WTC11 (cell line): ENCODE data around the gene RAB22A.

Source experiments
- GABPB1 ChIP-seq: sonication (generic); formaldehyde crosslinking; IDR thresholded peaks from 2 replicates; pipeline ENCODE4 v1.8.1; 2023; ENCODE audit warnings: mild to moderate bottlenecking, missing genetic modification reagents
- SP1 ChIP-seq: sonication (generic); formaldehyde crosslinking; conservative IDR thresholded peaks from 2 replicates; pipeline ENCODE4 v1.8.1; 2022; ENCODE audit warnings: missing genetic modification reagents
- TCF7 ChIP-seq: sonication (generic); formaldehyde crosslinking; IDR thresholded peaks from 2 replicates; pipeline ENCODE4 v1.8.0; 2022; ENCODE audit warnings: mild to moderate bottlenecking, low read depth, missing genetic modification reagents, moderate library complexity
- TP53 ChIP-seq: sonication (generic); formaldehyde crosslinking; IDR thresholded peaks from 2 replicates; pipeline ENCODE4 v1.8.1; 2023; ENCODE audit warnings: mild to moderate bottlenecking, missing genetic modification reagents
- ZNF121 ChIP-seq: sonication (generic); formaldehyde crosslinking; IDR thresholded peaks from 2 replicates; pipeline ENCODE4 v1.8.0; 2023; ENCODE audit warnings: missing genetic modification reagents
- ZNF416 ChIP-seq: fragments of 250-450 bp; sonication (Bioruptor Pico); IDR thresholded peaks from 2 replicates; pipeline ENCODE4 v1.9.0; 2021; ENCODE audit warnings: mild to moderate bottlenecking, inconsistent platforms
- TF ChIP-seq, protein P1 (sequence below): fragments of 200-600 bp; IDR thresholded peaks from 2 replicates; pipeline ENCODE4 v1.8.0; 2022; ENCODE audit warnings: antibody characterized with exemption
- TF ChIP-seq, protein P2 (sequence below): sonication (generic); formaldehyde crosslinking; IDR thresholded peaks from 2 replicates; pipeline ENCODE4 v1.8.1; 2023; ENCODE audit warnings: mild to moderate bottlenecking, missing genetic modification reagents
- TF ChIP-seq, protein P3 (sequence below): sonication (generic); formaldehyde crosslinking; IDR thresholded peaks from 2 replicates; pipeline ENCODE4 v1.8.0; 2022; ENCODE audit warnings: mild to moderate bottlenecking, missing genetic modification reagents
- TF ChIP-seq, protein P4 (sequence below): sonication (generic); formaldehyde crosslinking; conservative IDR thresholded peaks from 2 replicates; pipeline ENCODE4 v1.8.1; 2022; ENCODE audit warnings: mild to moderate bottlenecking, missing genetic modification reagents

DNA sequence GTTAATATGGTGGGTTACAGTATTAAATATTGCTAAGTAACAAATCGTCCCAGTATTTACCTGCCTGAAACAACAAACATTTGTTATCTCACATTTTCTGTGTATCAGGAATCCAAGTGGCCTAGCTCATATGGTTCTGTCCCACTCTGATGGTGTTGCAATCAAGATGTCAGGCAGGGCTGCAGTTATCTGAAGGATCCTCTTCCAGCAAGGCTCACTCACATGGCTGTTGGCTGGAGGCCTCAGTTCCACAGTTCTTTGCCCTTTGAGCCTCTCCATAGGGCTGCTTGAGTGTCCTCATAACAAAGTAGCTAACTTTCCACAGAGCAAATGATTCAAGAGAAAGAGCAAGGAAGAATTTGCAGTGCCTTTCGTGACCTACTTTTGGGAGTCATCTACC is 17.7 kb downstream of the RAB22A start:
- TF ChIP-seq, protein P1, sequence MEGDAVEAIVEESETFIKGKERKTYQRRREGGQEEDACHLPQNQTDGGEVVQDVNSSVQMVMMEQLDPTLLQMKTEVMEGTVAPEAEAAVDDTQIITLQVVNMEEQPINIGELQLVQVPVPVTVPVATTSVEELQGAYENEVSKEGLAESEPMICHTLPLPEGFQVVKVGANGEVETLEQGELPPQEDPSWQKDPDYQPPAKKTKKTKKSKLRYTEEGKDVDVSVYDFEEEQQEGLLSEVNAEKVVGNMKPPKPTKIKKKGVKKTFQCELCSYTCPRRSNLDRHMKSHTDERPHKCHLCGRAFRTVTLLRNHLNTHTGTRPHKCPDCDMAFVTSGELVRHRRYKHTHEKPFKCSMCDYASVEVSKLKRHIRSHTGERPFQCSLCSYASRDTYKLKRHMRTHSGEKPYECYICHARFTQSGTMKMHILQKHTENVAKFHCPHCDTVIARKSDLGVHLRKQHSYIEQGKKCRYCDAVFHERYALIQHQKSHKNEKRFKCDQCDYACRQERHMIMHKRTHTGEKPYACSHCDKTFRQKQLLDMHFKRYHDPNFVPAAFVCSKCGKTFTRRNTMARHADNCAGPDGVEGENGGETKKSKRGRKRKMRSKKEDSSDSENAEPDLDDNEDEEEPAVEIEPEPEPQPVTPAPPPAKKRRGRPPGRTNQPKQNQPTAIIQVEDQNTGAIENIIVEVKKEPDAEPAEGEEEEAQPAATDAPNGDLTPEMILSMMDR = no peak
- TF ChIP-seq ZNF416 (CRISPR knock-in tag) = no peak
- no peak for TF ChIP-seq TCF7 (CRISPR knock-in tag)
- no peak for TF ChIP-seq SP1
- TF ChIP-seq, protein P2, sequence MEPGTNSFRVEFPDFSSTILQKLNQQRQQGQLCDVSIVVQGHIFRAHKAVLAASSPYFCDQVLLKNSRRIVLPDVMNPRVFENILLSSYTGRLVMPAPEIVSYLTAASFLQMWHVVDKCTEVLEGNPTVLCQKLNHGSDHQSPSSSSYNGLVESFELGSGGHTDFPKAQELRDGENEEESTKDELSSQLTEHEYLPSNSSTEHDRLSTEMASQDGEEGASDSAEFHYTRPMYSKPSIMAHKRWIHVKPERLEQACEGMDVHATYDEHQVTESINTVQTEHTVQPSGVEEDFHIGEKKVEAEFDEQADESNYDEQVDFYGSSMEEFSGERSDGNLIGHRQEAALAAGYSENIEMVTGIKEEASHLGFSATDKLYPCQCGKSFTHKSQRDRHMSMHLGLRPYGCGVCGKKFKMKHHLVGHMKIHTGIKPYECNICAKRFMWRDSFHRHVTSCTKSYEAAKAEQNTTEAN (CRISPR knock-in tag) = no peak
- TF ChIP-seq, protein P3, sequence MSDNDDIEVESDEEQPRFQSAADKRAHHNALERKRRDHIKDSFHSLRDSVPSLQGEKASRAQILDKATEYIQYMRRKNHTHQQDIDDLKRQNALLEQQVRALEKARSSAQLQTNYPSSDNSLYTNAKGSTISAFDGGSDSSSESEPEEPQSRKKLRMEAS (CRISPR knock-in tag) = no peak
- TF ChIP-seq TP53 (CRISPR knock-in tag) = no peak
- TF ChIP-seq, protein P4, sequence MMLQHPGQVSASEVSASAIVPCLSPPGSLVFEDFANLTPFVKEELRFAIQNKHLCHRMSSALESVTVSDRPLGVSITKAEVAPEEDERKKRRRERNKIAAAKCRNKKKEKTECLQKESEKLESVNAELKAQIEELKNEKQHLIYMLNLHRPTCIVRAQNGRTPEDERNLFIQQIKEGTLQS (CRISPR knock-in tag) = no peak
- TF ChIP-seq ZNF121 (CRISPR knock-in tag) = no peak
- no peak for TF ChIP-seq GABPB1 (CRISPR knock-in tag)
